T47D (cell line): ENCODE measurements around the gene AGT.
"Not testable (repeated sequence)": the region's sequence is repeated elsewhere in the genome, so short reads cannot be mapped to it uniquely, and the experiment has no call there.

ENCODE experiments used
- DNase-seq, 2 experiments: peaks; one replicate each; pipeline versions ENCODE4 v3.0.0 to v3.0.0-alpha.2; 2011 to 2012; ENCODE audit warnings: low read depth in 1 of 2, low spot score in 1 of 2
- JUND ChIP-seq: IDR thresholded peaks from 2 replicates; pipeline ENCODE4 v1.6.1; 2012; ENCODE audit warnings: low read depth
- in situ Hi-C: cut with HindIII; loops from 2 replicates; pipeline ENCODE4 v1.10.0; 2016; ENCODE audit warnings: low sequenced_read_pairs, low pct_unique_long_range_greater_than_20kb

Gene AGT

GRCh38 chr1:230658691-230659090 lies 55.2 kb downstream of the AGT start:
- DNase-seq: no peak
- TF ChIP-seq JUND: no peak
- in situ Hi-C loops: no loop called here

GRCh38 chr1:230658103-230658502 lies 55.8 kb downstream of the AGT start:
- in situ Hi-C loops, DNase-seq: not testable (repeated sequence)

GRCh38 chr1:230656719-230657118 lies 57.2 kb downstream of the AGT start:
- DNase-seq, in situ Hi-C loops: not testable (repeated sequence)
